Smooth muscle cell (in vitro differentiated cells): ENCODE data around the gene CCNE1. TPM values are rescaled to one million over a fixed set of nuclear protein-coding genes. Genes with fewer than 3 reads are reported as not detected.

Experiments
- DNase-seq: peaks from one replicate; lab custom pipeline; 2025; ENCODE audit not compliant: unreplicated experiment; lab: John Stamatoyannopoulos, UW
- H2AFZ ChIP-seq: fragments of 200-600 bp; sonication (generic); 2 replicates; pipeline ENCODE4 v1.6.0; 2016; ENCODE audit warnings: antibody characterized with exemption, low read depth, mild to moderate bottlenecking
- H3F3A ChIP-seq: fragments of 200-600 bp; sonication (generic); 2 replicates; pipeline ENCODE4 v1.6.0; 2017; ENCODE audit warnings: antibody characterized with exemption, low read depth
- H3K27ac ChIP-seq: fragments of 200-600 bp; sonication (generic); 2 replicates; pipeline ENCODE4 v1.5.1; 2016; ENCODE audit warnings: low read depth, mild to moderate bottlenecking
- H3K27me3 ChIP-seq: fragments of 200-600 bp; sonication (generic); 2 replicates; pipeline ENCODE4 v1.6.1; 2016; ENCODE audit warnings: low read depth, mild to moderate bottlenecking
- H3K36me3 ChIP-seq: fragments of 200-600 bp; sonication (generic); 2 replicates; pipeline ENCODE4 v1.5.1; 2016; ENCODE audit warnings: low read depth
- H3K4me1 ChIP-seq: fragments of 200-600 bp; sonication (generic); 2 replicates; pipeline ENCODE4 v1.5.1; 2016; ENCODE audit warnings: low read depth
- H3K4me2 ChIP-seq: fragments of 200-600 bp; sonication (generic); 2 replicates; pipeline ENCODE4 v1.6.0; 2016; ENCODE audit warnings: mild to moderate bottlenecking
- H3K4me3 ChIP-seq: fragments of 200-600 bp; sonication (generic); 2 replicates; pipeline ENCODE4 v1.5.1; 2016; ENCODE audit warnings: mild to moderate bottlenecking
- H3K79me2 ChIP-seq: fragments of 200-600 bp; sonication (generic); 2 replicates; pipeline ENCODE4 v1.6.0; 2016; ENCODE audit warnings: low read depth, mild to moderate bottlenecking
- H3K9ac ChIP-seq: fragments of 200-600 bp; sonication (generic); 2 replicates; pipeline ENCODE4 v1.6.0; 2016; ENCODE audit warnings: low read depth
- H3K9me3 ChIP-seq: fragments of 200-600 bp; sonication (generic); replicated peaks from 2 replicates; pipeline ENCODE4 v1.5.1; 2016; ENCODE audit warnings: low read depth
- H4K20me1 ChIP-seq: fragments of 200-600 bp; sonication (generic); 2 replicates; pipeline ENCODE4 v1.6.0; 2016; ENCODE audit warnings: low read depth
- CTCF ChIP-seq: fragments of 200-600 bp; sonication (generic); IDR thresholded peaks from 2 replicates; pipeline ENCODE4 v1.5.1; 2017; ENCODE audit warnings: borderline replicate concordance, mild to moderate bottlenecking, antibody characterized with exemption; ENCODE audit not compliant: insufficient read depth, poor library complexity, severe bottlenecking
- WGBS: methylation state at CpG from one replicate; pipeline ENCODE4 v1.1.7; 2016; ENCODE audit warnings: low lambda C conversion rate; 5-methylcytosine and 5-hydroxymethylcytosine counted together
- polyA plus RNA-seq: library from polyadenylated mRNA; unstranded; fragments of >200 nt; fragmentation: Nextera tagmentation; extraction: Ambion mirVana; gene quantifications from 2 replicates; pipeline ENCODE4 v1.2.1, GENCODE V29; 2016
- total RNA-seq: library from RNA; depleted of rRNA; stranded (reverse); fragments of >200 nt; gene quantifications from 2 replicates; pipeline ENCODE4 v1.2.3, GENCODE V29; 2014

CCNE1 gene
- total and polyA plus RNA-seq, 2 experiments from 2014 or later = 17.7 to 34.4 TPM

DNA sequence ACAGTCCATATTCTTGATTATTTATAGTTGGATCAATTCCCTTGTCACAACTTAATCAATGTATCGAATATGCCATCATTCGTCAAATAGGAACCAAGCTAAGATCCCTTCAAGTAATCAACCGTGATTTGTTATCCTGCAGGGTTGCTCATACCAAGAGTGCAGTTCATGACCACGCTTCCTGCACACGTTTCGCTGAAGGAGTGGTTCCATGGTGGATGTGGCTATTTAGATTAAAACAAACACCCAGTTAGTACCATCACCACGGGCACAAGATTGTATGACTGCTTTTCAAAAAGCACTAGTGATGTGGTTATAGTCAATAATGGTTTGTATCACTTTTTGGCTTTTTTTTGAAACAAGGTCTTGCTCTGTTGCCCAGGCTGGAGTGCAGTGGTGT is 41.1 kb upstream of the CCNE1 start:
- Histone ChIP-seq H3K4me2 (no peak overlapping the region), H3K4me3 (no peak overlapping the region), H3K27me3 (no peaks in the 10 kb centered on the region), H3F3A (no peaks in the 10 kb centered on the region), H3K36me3 (no peaks in the 10 kb centered on the region), H2AFZ (no peak overlapping the region), H3K27ac (no peak overlapping the region), H4K20me1 (no peaks in the 10 kb centered on the region), H3K9ac (no peak overlapping the region), H3K9me3 (no peaks in the 10 kb centered on the region), H3K4me1 (peaks cover 7% of the 10 kb centered on the region), H3K79me2 (no peaks in the 10 kb centered on the region)
- WGBS = 95% methylated on average over 7 of the region's 7 CpGs
- DNase-seq = no peak
- TF ChIP-seq CTCF = no peak

- Histone ChIP-seq H3K27me3 (no peaks in the 10 kb centered on the region), H3K27ac (no peak overlapping the region), H3K4me1 (peaks cover 8% of the 10 kb centered on the region), H3K4me2 (no peak overlapping the region), H3K9me3 (no peaks in the 10 kb centered on the region), H3K4me3 (no peak overlapping the region), H3K36me3 (no peaks in the 10 kb centered on the region), H3K79me2 (no peaks in the 10 kb centered on the region), H3K9ac (no peak overlapping the region), H4K20me1 (no peaks in the 10 kb centered on the region), H3F3A (no peaks in the 10 kb centered on the region), H2AFZ (no peak overlapping the region)
- TF ChIP-seq CTCF = peak; percentile 66
- 37% methylated on average over 14 of the region's 14 CpGs for WGBS
- DNase-seq = peak; percentile 19
Measured at GRCh38 chr19:29771708-29772414, 39.9 kb upstream of the CCNE1 start.

- Histone ChIP-seq H3K9me3 (no peaks in the 10 kb centered on the region), H3K36me3 (no peaks in the 10 kb centered on the region), H3K4me2 (no peak overlapping the region), H3F3A (no peaks in the 10 kb centered on the region), H3K4me3 (no peak overlapping the region), H4K20me1 (no peaks in the 10 kb centered on the region), H3K27ac (no peak overlapping the region), H3K9ac (no peak overlapping the region), H3K4me1 (peaks cover 8% of the 10 kb centered on the region), H3K27me3 (no peaks in the 10 kb centered on the region), H2AFZ (no peak overlapping the region), H3K79me2 (no peaks in the 10 kb centered on the region)
- no peak for TF ChIP-seq CTCF
- DNase-seq = no peak
- 98% methylated on average over 6 of the region's 6 CpGs for WGBS
Measured at GRCh38 chr19:29772696-29773095, 39.1 kb upstream of the CCNE1 start.

GRCh38 chr19:29773141-29773540 is 38.6 kb upstream of the CCNE1 start:
- no peak overlapping the region for H3K4me2 ChIP-seq
- no peaks in the 10 kb centered on the region for H4K20me1 ChIP-seq
- H3K4me3 ChIP-seq = no peak overlapping the region
- H3K27ac ChIP-seq = no peak overlapping the region
- H3F3A ChIP-seq = no peaks in the 10 kb centered on the region
- peaks cover 8% of the 10 kb centered on the region for H3K4me1 ChIP-seq
- no peak for TF ChIP-seq CTCF
- no peaks in the 10 kb centered on the region for H3K36me3 ChIP-seq
- no peaks in the 10 kb centered on the region for H3K79me2 ChIP-seq
- H3K9ac ChIP-seq = no peak overlapping the region
- H3K27me3 ChIP-seq = no peaks in the 10 kb centered on the region
- no peak for DNase-seq
- H3K9me3 ChIP-seq = no peaks in the 10 kb centered on the region
- 93% methylated on average over 8 of the region's 8 CpGs for WGBS
- H2AFZ ChIP-seq = no peak overlapping the region
